ENCODE results near the gene LRRC37A2.
"Not testable (repeated sequence)": the region's sequence is repeated elsewhere in the genome, so short reads cannot be mapped to it uniquely, and the experiment has no call there.

LRRC37A2 gene

GRCh38 chr17:46512168-46512567 lies at the start of gene LRRC37A2:
TSS of gene LRRC37A2 (plus strand) at chr17:46512468. CDS start at chr17:46512713, 245 bp downstream.
- H3K27ac ChIP-seq; POLR2A ChIA-PET (ENCODE audit: low non-redundant PET); CTCF ChIA-PET; DNase-seq (ENCODE audit: low spot score): not testable (repeated sequence)

- DNase-seq (ENCODE audit: low spot score); CTCF ChIA-PET; POLR2A ChIA-PET (ENCODE audit: low non-redundant PET); H3K27ac ChIP-seq: not testable (repeated sequence)
Measured at GRCh38 chr17:46467618-46468017, 44.6 kb upstream of the LRRC37A2 start.

DNA sequence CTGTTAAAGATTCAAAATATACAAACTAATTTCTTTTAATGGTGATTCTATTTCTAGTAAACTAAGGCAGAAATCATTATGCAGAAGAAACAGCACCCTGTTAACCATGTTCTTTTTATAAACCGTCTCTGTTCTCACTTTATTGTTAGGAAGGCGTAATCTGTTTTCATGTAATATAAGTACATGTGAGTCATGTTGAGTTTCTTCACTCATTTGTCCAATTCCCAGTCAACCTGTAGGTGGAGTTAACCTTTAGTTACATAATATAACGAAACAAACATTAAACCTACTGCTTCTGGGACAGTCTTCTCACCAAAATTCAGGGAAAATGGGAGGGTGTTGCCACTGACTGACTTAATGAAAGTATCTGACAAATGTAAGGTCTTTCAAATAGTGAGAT lies 37.8 kb upstream of the LRRC37A2 start:
- CTCF ChIA-PET; H3K27ac ChIP-seq; POLR2A ChIA-PET (ENCODE audit: low non-redundant PET); DNase-seq (ENCODE audit: low spot score): not testable (repeated sequence)

GRCh38 chr17:46475583-46475982 lies 36.7 kb upstream of the LRRC37A2 start:
- CTCF ChIA-PET; DNase-seq (ENCODE audit: low spot score); H3K27ac ChIP-seq; POLR2A ChIA-PET (ENCODE audit: low non-redundant PET): not testable (repeated sequence)

DNA sequence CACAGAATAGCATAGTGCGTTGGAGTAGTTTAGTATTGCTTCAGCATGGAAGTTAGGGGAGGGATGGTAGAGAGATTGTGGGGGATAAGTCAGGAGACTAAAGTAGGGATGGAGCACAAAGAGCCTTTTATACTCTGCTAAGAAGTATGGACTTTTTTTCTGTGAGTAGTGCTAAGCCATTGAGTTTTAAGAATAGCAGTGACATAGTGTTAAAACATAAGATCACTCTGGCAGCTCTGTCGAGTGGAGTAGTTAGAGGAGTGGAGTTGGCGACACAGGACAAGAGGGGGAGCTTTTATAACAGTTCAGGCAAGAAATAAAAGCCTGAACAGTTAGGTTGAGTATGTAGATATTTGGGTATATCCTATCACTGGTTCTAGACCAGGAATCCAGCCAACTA lies 33.4 kb upstream of the LRRC37A2 start:
- POLR2A ChIA-PET (ENCODE audit: low non-redundant PET); CTCF ChIA-PET; H3K27ac ChIP-seq; DNase-seq (ENCODE audit: low spot score): not testable (repeated sequence)

DNA sequence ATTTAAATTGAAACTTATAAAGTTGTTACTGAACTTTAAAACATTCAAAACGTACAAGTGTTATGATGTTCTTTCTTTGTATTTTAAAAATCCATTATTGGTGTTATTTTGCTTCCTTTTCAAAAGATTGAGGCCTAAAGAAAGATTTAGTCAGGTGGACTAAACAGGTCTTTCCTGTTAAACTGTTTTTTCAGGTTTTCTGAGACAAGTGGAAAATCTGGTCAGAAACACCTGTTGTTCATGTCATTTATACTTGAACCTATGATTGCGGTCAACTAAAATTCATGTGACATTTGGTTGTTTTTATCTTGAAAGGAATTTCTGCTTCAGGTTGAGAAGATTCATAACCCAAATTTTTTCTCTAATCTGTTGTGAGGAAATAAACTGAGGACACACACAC lies 31.0 kb upstream of the LRRC37A2 start:
- POLR2A ChIA-PET (ENCODE audit: low non-redundant PET); DNase-seq (ENCODE audit: low spot score); CTCF ChIA-PET: not testable (repeated sequence)

DNA sequence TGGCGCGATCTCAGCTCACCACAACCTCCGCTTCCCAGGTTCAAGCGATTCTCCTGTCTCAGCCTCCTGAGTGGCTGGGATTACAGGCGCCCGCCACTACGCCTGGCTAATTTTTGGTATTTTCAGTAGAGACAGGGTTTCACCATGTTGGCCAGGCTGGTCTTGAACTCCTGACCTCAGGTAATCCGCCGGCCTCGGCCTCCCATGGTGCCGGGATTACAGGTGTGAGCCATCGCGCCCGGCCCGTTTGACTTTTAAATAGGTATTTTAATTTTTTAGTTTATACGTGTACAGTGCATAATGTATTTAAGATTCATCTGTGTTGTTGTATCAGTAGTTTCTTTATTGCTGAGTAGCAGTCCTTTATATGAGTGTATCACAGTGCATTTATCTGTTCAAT lies 20.2 kb upstream of the LRRC37A2 start:
- POLR2A ChIA-PET (ENCODE audit: low non-redundant PET); CTCF ChIA-PET; DNase-seq (ENCODE audit: low spot score); H3K27ac ChIP-seq: not testable (repeated sequence)

More for the DNA sequence above, 31.0 kb upstream of the LRRC37A2 start:
- H3K27ac ChIP-seq = not testable (repeated sequence)

GRCh38 chr17:46499437-46500139 lies 12.7 kb upstream of the LRRC37A2 start:
- CTCF ChIA-PET; DNase-seq (ENCODE audit: low spot score); H3K27ac ChIP-seq; POLR2A ChIA-PET (ENCODE audit: low non-redundant PET): not testable (repeated sequence)

DNA sequence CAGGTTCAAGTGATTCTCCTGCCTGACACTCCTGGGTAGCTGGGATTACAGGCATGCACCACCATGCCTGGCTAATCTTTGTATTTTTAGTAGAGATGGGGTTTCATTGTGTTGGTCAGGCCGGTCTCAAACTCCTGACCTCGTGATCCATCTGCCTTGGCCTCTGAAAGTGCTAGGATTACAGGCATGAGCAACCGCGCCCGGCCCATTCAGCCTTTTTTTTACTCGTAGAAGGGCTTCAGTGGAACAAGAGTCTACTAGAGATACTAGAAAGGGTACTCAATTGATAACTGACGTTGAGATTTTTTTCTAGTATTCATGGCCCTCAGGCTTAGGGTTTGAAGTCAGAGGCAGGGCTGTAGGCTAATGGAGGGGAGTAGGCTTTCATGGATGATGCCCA lies 6.4 kb upstream of the LRRC37A2 start:
- H3K27ac ChIP-seq; DNase-seq (ENCODE audit: low spot score); POLR2A ChIA-PET (ENCODE audit: low non-redundant PET); CTCF ChIA-PET: not testable (repeated sequence)

DNA sequence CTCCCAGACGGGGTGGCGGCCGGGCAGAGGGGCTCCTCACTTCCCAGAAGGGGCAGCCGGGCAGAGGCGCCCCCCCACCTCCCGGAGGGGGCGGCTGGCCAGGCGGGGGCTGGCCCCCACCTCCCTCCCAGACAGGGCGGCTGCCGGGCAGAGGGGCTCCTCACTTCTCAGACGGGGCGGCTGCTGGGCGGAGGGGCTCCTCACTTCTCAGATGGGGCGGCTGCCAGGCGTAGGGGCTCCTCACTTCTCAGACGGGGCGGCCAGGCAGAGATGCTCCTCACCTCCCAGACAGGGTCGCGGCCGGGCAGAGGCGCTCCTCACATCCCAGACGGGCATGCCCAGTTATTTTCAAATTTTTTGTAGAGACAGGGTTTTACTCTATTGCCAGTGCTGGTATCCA lies 22.4 kb downstream of the LRRC37A2 start:
- CTCF ChIA-PET; POLR2A ChIA-PET (ENCODE audit: low non-redundant PET); H3K27ac ChIP-seq; DNase-seq (ENCODE audit: low spot score): not testable (repeated sequence)

DNA sequence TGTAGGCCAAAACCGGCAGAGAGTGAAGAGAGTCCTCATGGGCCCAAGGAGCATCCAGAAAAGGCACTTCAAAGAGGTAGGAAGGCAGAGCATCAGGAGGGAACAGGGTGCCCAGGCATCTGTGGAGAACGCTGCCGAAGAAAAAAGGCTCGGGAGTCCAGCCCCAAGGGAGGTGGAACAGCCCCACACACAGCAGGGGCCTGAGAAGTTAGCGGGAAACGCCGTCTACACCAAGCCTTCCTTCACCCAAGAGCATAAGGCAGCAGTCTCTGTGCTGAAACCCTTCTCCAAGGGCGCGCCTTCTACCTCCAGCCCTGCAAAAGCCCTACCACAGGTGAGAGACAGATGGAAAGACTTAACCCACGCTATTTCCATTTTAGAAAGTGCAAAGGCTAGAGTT lies 36.3 kb downstream of the LRRC37A2 start:
- H3K27ac ChIP-seq; CTCF ChIA-PET; DNase-seq (ENCODE audit: low spot score); POLR2A ChIA-PET (ENCODE audit: low non-redundant PET): not testable (repeated sequence)

GRCh38 chr17:46559155-46559554 lies 46.9 kb downstream of the LRRC37A2 start:
- DNase-seq (ENCODE audit: low spot score); H3K27ac ChIP-seq; CTCF ChIA-PET; POLR2A ChIA-PET (ENCODE audit: low non-redundant PET): not testable (repeated sequence)

GRCh38 chr17:46560048-46560447 lies 47.8 kb downstream of the LRRC37A2 start:
- CTCF ChIA-PET; DNase-seq (ENCODE audit: low spot score); POLR2A ChIA-PET (ENCODE audit: low non-redundant PET); H3K27ac ChIP-seq: not testable (repeated sequence)

DNA sequence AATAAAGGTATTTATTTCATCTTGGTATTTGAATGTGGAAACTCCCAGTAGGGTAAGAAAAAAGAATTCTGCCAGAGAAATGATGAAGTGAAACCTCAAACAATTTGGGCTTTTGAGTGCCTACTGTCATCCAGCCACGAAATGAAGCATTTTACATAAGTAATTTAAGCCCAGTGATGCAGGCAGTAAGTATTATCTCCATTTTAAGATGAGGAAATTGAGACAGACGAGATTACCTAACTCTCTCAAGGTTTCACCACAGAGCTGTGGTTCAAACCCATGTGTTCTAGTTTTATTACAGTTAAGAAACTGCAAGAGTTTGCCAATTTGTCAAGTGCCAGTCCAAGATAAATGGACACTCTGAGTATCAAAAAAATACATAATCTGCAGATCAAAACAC lies 54.0 kb downstream of the LRRC37A2 start:
- DNase-seq (ENCODE audit: low spot score); CTCF ChIA-PET; POLR2A ChIA-PET (ENCODE audit: low non-redundant PET): not testable (repeated sequence)

DNA sequence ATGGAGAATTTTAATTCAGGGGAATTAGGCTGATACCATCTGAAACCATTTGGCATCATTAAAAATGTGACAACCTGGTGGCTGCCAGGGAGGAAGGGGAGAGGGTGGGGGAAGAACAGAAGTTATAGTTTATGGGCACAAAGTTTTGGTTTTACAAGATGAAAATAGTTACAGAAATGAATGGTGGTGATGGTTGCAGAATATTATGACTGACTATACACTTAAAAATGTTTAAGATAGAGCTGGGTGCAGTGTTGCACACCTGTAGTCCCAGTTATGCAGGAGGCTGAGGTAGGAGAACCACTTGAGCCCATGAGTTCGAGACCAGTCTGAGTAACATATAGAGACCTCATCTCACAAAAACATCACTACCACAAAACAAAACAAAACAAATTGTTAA lies 54.7 kb downstream of the LRRC37A2 start:
- POLR2A ChIA-PET (ENCODE audit: low non-redundant PET); CTCF ChIA-PET: not testable (repeated sequence)

More for the DNA sequence above, 54.0 kb downstream of the LRRC37A2 start:
- H3K27ac ChIP-seq = not testable (repeated sequence)

GRCh38 chr17:46571796-46572195 lies 59.5 kb downstream of the LRRC37A2 start:
- POLR2A ChIA-PET (ENCODE audit: low non-redundant PET); CTCF ChIA-PET; DNase-seq (ENCODE audit: low spot score); H3K27ac ChIP-seq: not testable (repeated sequence)

More for the DNA sequence above, 54.7 kb downstream of the LRRC37A2 start:
- not testable (repeated sequence) for DNase-seq (ENCODE audit: low spot score); H3K27ac ChIP-seq

- H3K27ac ChIP-seq; POLR2A ChIA-PET (ENCODE audit: low non-redundant PET): not testable (repeated sequence)
Measured at GRCh38 chr17:46579083-46580075, 67.1 kb downstream of the LRRC37A2 start, which contains the start of gene ARL17A. TSS of gene ARL17A (minus strand) at chr17:46579691. CDS start at chr17:46576322, 3,369 bp downstream.

DNA sequence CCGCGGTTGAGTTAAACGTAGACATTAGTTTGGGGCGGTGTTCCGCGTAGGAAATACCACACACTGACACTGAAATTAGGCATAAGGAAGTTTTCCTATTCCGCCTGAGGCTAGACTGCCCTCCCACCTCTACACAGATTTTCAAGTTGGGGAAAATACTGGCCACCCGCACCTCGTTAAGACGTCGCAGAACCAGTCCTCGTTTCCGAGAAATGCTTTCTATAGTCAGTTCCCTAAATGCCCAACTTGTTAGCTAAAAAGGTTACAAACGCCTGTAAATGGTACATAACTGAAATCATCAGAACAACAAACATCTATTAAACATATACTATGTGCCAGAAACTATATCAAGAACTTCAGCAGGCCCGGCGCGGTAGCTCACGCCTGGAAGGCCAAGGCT lies 67.8 kb downstream of the LRRC37A2 start:
- POLR2A ChIA-PET (ENCODE audit: low non-redundant PET); DNase-seq (ENCODE audit: low spot score); CTCF ChIA-PET; H3K27ac ChIP-seq: not testable (repeated sequence)

More at GRCh38 chr17:46579083-46580075, 67.1 kb downstream of the LRRC37A2 start, which contains the start of gene ARL17A:
- CTCF ChIA-PET; DNase-seq (ENCODE audit: low spot score): not testable (repeated sequence)

Data from RWPE1 (cell line).